ENCODE data around the gene CENPO.

DNA sequence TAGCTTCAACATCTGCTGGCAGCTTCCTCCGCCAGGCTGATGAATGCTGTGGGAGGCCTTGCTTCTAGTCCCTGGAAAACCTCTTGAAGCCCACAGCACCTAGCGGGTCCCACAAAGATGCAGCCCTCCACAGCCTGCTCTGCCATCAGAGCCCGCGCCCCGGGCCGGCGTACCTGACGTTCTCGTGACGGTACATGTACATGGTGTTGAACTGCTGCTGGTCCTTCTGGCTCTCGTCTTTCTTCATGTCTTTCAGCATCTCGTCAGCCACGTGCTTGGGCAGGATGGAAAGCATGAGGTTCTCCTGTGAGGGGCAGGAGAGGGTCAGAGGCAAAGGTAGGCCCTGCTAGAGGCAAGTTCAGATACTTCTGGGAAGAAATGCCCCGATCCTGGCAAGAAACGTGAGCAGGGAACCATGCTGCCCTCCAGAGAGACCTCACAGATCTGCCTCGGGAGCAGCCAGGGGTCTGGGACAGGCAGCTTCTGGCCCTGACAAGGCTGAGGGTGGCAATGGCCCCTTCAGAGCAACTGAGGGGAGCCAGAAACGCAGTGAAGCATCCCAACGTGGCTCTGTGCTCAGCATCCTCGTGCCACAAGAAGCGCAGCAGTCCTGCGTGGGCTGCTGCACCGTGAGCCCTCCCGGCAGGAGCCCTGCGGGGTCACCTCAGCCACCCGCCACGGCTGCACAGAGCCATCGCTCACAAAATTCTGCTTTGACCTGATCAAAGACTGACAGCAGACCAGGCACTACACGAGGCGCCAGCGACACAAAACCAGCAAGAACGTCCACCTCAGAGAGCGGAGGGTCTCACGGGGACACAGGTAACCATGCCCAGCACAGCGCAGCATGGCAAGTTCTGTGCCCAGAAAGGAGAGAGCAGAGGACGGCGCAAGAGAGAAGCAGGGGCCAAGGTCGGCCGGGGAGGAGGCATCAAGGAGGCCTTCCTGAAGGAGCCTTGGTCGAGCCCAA, 49.1 kb downstream of the CENPO start:
- TF ChIP-seq POLR2A (IDR thresholded peaks at IDR 0.05) = no peak
- TF ChIP-seq, protein P1, sequence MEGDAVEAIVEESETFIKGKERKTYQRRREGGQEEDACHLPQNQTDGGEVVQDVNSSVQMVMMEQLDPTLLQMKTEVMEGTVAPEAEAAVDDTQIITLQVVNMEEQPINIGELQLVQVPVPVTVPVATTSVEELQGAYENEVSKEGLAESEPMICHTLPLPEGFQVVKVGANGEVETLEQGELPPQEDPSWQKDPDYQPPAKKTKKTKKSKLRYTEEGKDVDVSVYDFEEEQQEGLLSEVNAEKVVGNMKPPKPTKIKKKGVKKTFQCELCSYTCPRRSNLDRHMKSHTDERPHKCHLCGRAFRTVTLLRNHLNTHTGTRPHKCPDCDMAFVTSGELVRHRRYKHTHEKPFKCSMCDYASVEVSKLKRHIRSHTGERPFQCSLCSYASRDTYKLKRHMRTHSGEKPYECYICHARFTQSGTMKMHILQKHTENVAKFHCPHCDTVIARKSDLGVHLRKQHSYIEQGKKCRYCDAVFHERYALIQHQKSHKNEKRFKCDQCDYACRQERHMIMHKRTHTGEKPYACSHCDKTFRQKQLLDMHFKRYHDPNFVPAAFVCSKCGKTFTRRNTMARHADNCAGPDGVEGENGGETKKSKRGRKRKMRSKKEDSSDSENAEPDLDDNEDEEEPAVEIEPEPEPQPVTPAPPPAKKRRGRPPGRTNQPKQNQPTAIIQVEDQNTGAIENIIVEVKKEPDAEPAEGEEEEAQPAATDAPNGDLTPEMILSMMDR (IDR thresholded peaks at IDR 0.05) = no peak

Data from thyroid gland (tissue), 4 donors.